Thyroid gland (tissue), 4 donors: Measurements from ENCODE around the gene HOXC4. TPM values are rescaled to one million over a fixed set of nuclear protein-coding genes. Genes with fewer than 3 reads are reported as not detected.

Source experiments
- DNase-seq, 2 donors: peaks; one replicate each; pipeline ENCODE4 v3.0.0-alpha.2; 2019
- H3K27ac ChIP-seq, 3 donors: fragments of 200-600 bp; sonication (generic); 1 replicate in 2 of 3; 2 replicates in 1 of 3; pipeline ENCODE4 v1.5.1; 2016 to 2019; ENCODE audit warnings: mild to moderate bottlenecking in 1 of 3, moderate library complexity in 1 of 3
- H3K27me3 ChIP-seq: fragments of 200-600 bp; sonication (generic); one replicate; pipeline ENCODE4 v1.5.1; 2019
- H3K36me3 ChIP-seq, 2 donors: fragments of 200-600 bp; sonication (generic); one replicate each; pipeline ENCODE4 v1.5.1; 2016 to 2019
- H3K4me1 ChIP-seq, 2 donors: fragments of 200-600 bp; sonication (generic); one replicate each; pipeline ENCODE4 v1.5.1; 2017 to 2019
- H3K4me3 ChIP-seq, 3 donors: fragments of 200-600 bp; sonication (generic); replicated peaks in 1 of 3; 1 replicate in 2 of 3; 2 replicates in 1 of 3; pipeline ENCODE4 v1.5.1; 2016; ENCODE audit warnings: mild to moderate bottlenecking in 1 of 3
- H3K9me3 ChIP-seq: fragments of 200-600 bp; sonication (generic); one replicate; pipeline ENCODE4 v1.5.1; 2017
- CTCF ChIP-seq, 6 experiments: fragments of 200-600 bp in 3 of 6; fragments of 450-650 bp in 3 of 6; sonication (generic) in 3 of 6; IDR thresholded peaks; one replicate each; pipeline ENCODE4 v1.5.1; 2016 to 2019; ENCODE audit warnings: antibody characterized with exemption in 6 of 6, mild to moderate bottlenecking in 2 of 6, inconsistent platforms in 1 of 6, moderate library complexity in 1 of 6
- POLR2A ChIP-seq, 2 donors: fragments of 450-650 bp; IDR thresholded peaks; one replicate each; pipeline ENCODE4 v1.6.1; 2017; ENCODE audit warnings: antibody characterized with exemption in 2 of 2, mild to moderate bottlenecking in 2 of 2, moderate library complexity in 1 of 2
- WGBS, 2 donors: methylation state at CpG; one replicate each; pipeline ENCODE4 v1.1.5; 2017; 5-methylcytosine and 5-hydroxymethylcytosine counted together
- intact Hi-C: fragments of 100-400 bp; cut with DNase I; formaldehyde crosslinking; loops from one replicate; pipeline ENCODE4 v1.15.1; 2023
- total RNA-seq, 4 donors: library from RNA; depleted of rRNA; stranded (reverse); fragments of >200 nt; gene quantifications; one replicate each; pipeline ENCODE4 v1.2.3, GENCODE V29; 2016

Gene HOXC4
- total RNA-seq, 4 donors from 2014 or later, result 0.22 to 0.27 TPM; not detected in 2

GRCh38 chr12:54022960-54023884, 30.4 kb upstream of the HOXC4 start:
- Histone ChIP-seq H3K4me1 (peaks cover 0 to 17% of the 10 kb centered on the region in 2 donors), H3K27me3 (peaks cover 73% of the 10 kb centered on the region), H3K9me3 (no peaks in the 10 kb centered on the region), H3K27ac (no peak overlapping the region), H3K4me3 (no peak overlapping the region), H3K36me3 (no peaks in the 10 kb centered on the region)
- TF ChIP-seq CTCF (IDR thresholded peaks at IDR 0.05) (no peak), POLR2A (IDR thresholded peaks at IDR 0.05) (no peak)
- WGBS, 2 donors, result 18 to 33% methylated on average over 8 of the region's 8 CpGs
- DNase-seq, result no peak
- intact Hi-C loops, result no loop called here

GRCh38 chr12:54024127-54024526, 29.5 kb upstream of the HOXC4 start:
- peaks cover 0 to 15% of the 10 kb centered on the region in 2 donors for H3K4me1 ChIP-seq
- TF ChIP-seq POLR2A (IDR thresholded peaks at IDR 0.05) (no peak), CTCF (IDR thresholded peaks at IDR 0.05) (no peak)
- WGBS, 2 donors, result 17 to 20% methylated on average over 17 of the region's 17 CpGs
- no peak overlapping the region for H3K27ac ChIP-seq
- intact Hi-C loops, result no loop called here
- no peak overlapping the region for H3K4me3 ChIP-seq
- peaks cover 75% of the 10 kb centered on the region for H3K27me3 ChIP-seq
- no peaks in the 10 kb centered on the region for H3K36me3 ChIP-seq
- H3K9me3 ChIP-seq, result no peaks in the 10 kb centered on the region
- no peak for DNase-seq

GRCh38 chr12:54024581-54025305, 28.9 kb upstream of the HOXC4 start:
- TF ChIP-seq POLR2A (IDR thresholded peaks at IDR 0.05), result no peak
- Histone ChIP-seq H3K9me3 (no peaks in the 10 kb centered on the region), H3K4me3 (no peak overlapping the region), H3K27me3 (peaks cover 80% of the 10 kb centered on the region), H3K27ac (no peak overlapping the region), H3K36me3 (no peaks in the 10 kb centered on the region), H3K4me1 (peaks cover 0 to 10% of the 10 kb centered on the region in 2 donors)
- WGBS, 2 donors, result 19 to 39% methylated on average over 5 of the region's 5 CpGs
- intact Hi-C loops, result no loop called here
- no peak for DNase-seq

GRCh38 chr12:54025499-54026405, 27.9 kb upstream of the HOXC4 start:
- intact Hi-C loops, result no loop called here
- 10 to 25% methylated on average over 7 of the region's 7 CpGs for WGBS, 2 donors
- no peaks in the 10 kb centered on the region for H3K36me3 ChIP-seq
- H3K27ac ChIP-seq, result no peak overlapping the region
- peaks cover 76% of the 10 kb centered on the region for H3K27me3 ChIP-seq
- H3K9me3 ChIP-seq, result no peaks in the 10 kb centered on the region
- TF ChIP-seq CTCF (IDR thresholded peaks at IDR 0.05), result no peak
- no peak for TF ChIP-seq POLR2A (IDR thresholded peaks at IDR 0.05)
- peaks cover 0 to 6% of the 10 kb centered on the region in 2 donors for H3K4me1 ChIP-seq
- no peak overlapping the region for H3K4me3 ChIP-seq
- DNase-seq, result no peak
